Left kidney (tissue), 2 donors: ENCODE results near the gene IL17C. TPM values are rescaled to one million over a fixed set of nuclear protein-coding genes. Genes with fewer than 3 reads are reported as not detected.
A peak's percentile ranks its signal among the peaks of the same experiment; 100 is the strongest.

Source experiments
- DNase-seq: peaks from one replicate; pipeline ENCODE4 v3.0.0-alpha.2; 2013
- polyA plus RNA-seq: library from polyadenylated mRNA; unstranded; fragments of 120-200 nt; gene quantifications from one replicate; pipeline ENCODE4 v1.2.1, GENCODE V29; 2013; ENCODE audit not compliant: insufficient read length

IL17C gene
- polyA plus RNA-seq, 1 donor = 0.13 TPM

DNA sequence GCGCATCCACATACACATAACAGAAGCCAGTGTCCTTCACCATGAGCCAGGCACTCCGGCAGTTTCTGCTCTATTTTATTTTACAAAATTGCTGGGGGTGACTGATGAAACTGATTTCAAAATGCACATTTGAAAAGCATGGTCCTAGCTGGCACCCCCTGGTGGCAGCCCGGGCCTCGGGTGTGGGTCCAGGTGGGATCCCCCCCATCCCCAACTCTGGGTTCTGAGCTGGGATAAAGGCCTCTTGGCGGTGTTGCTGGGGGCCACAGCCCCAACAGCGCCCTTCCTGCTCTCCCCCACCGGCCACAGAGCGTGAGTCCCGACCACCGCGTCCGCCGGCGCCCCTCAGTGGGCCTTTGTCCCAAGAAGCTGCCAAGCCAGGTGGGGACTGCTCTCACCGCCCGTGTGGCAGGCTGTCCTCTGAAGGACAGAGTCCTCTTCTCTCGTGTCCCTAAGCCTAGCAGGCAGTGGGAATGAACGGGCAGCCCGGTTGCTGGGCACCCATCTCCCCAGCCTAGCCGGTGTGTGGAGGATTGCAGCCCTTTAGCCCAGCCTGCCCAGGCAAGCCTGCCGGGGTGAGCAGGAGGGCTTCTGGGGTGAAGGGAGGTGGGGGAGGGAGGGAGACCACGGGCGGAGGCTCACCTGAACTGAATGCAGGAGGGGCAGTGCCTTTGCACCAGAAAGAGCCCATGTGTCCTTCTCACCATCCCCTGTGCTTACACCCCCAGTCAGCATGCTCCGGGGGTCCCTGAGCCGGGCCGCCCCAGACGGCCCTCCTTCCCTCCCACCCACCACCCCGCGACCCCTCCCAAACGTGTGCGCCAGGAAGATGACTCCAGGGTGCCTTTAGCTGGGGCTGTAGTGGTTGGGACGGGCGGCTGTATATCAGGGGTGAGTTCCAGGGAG is 47.0 kb downstream of the IL17C start:
- DNase-seq = no peak

DNA sequence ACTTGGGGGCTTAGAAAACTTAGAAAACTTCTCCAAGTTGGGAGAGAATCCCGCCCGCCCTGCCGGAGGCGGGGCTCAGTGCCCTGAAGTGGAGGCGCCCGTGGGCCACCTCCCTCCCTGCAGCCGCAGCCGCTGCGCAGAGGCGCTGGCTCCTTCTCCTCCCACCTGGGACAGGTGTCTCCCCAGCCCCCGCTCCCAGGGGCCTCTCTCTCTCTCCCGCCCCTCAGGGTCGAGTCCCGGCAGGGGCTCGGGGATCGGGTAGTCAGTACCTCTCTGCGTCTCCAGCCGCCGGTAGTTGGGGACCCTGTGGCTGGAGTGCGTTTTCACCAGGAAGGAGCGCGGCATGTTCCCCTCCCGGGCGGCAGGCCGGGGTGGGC is 47.7 kb downstream of the IL17C start:
- DNase-seq = no peak

DNA sequence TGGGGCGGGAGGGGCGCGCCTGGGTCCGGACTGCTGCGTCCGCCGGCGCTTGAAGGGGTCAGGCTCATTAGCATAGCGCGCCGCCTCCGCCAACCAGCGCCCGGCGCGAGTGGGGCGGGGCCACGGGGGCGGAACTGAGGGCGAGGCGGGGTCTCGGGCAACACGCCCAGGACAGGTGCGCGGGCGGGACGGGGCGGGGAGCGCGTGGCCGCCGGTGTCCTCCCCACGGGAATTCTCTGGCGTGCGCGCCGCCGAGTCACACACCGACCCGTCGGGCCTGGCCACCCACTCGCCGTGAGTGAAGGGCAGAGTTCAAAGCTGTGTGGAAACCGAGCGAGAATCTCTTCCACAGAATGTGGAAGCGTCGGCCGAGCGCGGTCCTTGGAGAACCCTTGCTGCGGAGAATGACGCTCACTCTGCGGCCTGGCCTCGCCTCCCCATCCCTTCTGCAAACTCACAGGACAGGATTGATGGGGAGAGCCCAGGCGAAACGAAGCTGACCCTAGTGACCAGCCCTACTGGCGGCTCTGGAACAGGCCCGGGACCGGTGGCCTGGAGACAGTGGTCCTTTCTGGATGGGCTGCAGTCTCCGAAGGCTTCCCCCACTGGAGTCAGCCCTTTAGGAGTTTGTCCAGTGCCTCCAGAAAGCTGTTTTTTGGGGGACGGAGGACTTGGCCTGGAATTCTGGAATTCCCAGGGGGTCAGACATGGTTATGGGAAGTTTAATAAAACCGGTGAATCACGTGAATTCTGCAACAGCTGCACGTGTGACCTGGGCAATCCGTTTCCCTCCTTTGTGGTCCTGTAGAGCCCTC is 48.3 kb downstream of the IL17C start, which contains the start of gene SNAI3:
SNAI3 (minus strand) TSS at position 69 of the 815 bp plus-strand sequence. CDS start 101 bp downstream, outside the sequence.
- peak; percentile 63 for DNase-seq

DNA sequence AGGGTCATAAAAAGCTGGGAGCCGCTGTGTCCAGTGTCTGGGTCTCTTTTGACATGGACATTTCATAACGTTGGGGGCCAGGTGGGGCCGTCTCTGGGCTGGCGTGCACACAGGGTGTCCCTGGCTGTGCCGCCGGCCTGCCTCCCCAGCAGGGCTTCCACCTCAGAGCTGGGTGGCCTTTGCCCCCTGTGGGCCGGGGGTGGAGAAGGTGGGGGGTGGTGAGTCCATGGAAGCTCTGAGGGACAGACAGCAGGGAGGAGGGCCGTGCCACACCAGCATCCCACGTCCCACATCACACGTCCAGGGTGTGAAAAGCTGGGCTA is 48.8 kb downstream of the IL17C start:
- DNase-seq = no peak

DNA sequence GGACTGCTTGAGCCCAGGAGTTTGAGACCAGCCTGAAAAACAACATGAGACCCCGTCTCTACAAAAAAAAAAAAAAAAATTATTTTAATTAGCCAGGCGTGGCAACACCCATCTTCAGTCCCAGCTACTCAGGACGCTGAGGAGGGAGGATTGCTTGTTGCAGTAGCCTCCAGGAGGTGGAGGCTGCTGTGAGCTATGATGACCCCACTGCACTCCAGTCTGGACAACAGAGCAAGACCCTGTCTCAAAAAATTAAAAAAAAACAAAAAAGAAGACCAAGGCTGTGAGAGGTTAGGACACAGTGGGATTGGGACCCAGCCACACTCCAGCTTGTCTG is 49.3 kb downstream of the IL17C start:
- no peak for DNase-seq

DNA sequence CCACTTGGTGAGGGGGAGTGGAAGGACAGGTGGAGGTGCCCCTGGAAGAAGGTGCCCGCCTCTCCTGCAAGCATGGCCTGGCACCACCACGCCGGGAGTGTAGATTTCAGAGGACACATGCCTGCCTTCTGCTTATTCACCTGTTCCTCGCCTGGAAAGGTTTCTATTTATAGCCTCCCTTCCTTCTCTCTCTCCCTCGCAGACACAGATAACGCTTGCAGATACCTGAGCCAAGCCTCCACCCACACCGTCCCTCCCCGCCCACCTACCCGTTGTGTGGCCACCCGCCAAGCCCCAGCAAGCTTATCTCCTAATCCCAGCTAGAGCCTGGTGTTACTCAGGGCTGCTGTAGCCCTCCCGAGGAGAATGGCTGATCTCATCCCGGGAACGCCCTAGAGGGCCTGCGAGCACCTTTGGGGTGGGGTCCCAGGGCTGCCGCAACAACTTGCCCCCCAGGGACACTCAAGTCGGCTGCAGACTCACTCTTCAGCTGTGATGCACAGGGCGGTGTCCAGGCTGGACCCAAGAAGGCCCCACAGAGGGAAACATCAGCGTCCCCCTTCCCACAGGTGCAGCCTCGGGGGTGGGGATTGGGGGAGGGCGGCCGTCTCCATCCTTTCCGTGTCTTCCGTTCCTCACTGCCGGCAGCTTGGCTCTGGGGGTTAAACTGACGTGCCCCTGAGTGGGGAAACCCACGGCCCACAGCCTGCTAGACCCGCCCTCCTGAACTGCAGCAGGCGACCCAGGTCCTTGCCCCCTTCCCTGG is 49.8 kb downstream of the IL17C start:
- no peak for DNase-seq

Other genes starting within 250 kb of the IL17C start
- 3.6 TPM for gene ZFPM1, start 185.3 kb upstream of the IL17C start, polyA plus RNA-seq
- gene ZC3H18, start 68.2 kb upstream of the IL17C start, polyA plus RNA-seq = 35.8 TPM
- 84.5 TPM for gene CYBA, start 12.5 kb downstream of the IL17C start, polyA plus RNA-seq
- 24.5 TPM for gene MVD, start 24.5 kb downstream of the IL17C start, polyA plus RNA-seq
- 0.58 TPM for gene SNAI3, start 47.9 kb downstream of the IL17C start, polyA plus RNA-seq
- gene RNF166, start 67.8 kb downstream of the IL17C start, polyA plus RNA-seq = 15.3 TPM
- gene CTU2, start 67.9 kb downstream of the IL17C start, polyA plus RNA-seq = 8.2 TPM
- gene PIEZO1, start 146.6 kb downstream of the IL17C start, polyA plus RNA-seq = 31.9 TPM
- gene CDT1, start 165.2 kb downstream of the IL17C start, polyA plus RNA-seq = 13.3 TPM
- gene APRT, start 173.4 kb downstream of the IL17C start, polyA plus RNA-seq = 72.3 TPM
- gene GALNS, start 218.4 kb downstream of the IL17C start, polyA plus RNA-seq = 22.2 TPM
- gene TRAPPC2L, start 218.6 kb downstream of the IL17C start, polyA plus RNA-seq = 73.7 TPM
- not detected for gene PABPN1L, start 228.1 kb downstream of the IL17C start, polyA plus RNA-seq